ENCODE measurements around the gene SPEN.

GRCh38 chr1:15918962-15919715, 71.6 kb downstream of the SPEN start:
- TF ChIP-seq CTCF (IDR thresholded peaks at IDR 0.05; ENCODE audit: low read depth, low read length, poor library complexity, severe bottlenecking) (no peak), EZH2phosphoT487 (IDR thresholded peaks at IDR 0.05; ENCODE audit: borderline replicate concordance, low read length) (no peak)

Measured in DOHH2 (cell line).